ENCODE measurements around the gene B4GALNT1. TPM values are rescaled to one million over a fixed set of nuclear protein-coding genes. Genes with fewer than 3 reads are reported as not detected.

B4GALNT1 gene
- total and polyA plus RNA-seq, 10 of the 15 experiments (the other 5 are each of a cell fraction or from before 2014, with no cell fraction given) = 0.01 to 0.38 (median 0.14) TPM; not detected in 3

GRCh38 chr12:57606821-57607220, 26.2 kb downstream of the B4GALNT1 start:
- ChIA-PET POLR2A (interaction anchor here (1.5 kb wide), 1 partner anchor 13 kb away, joined by 4 read pairs; no protein-coding TSS in a partner anchor), RAD21 (ENCODE audit: unreplicated experiment) (interaction anchor here (0.6 to 1.6 kb wide), 2 partner anchors 7 to 226 kb away, joined by 3 to 4 read pairs; no protein-coding TSS in a partner anchor), SMC1A (ENCODE audit: uncharacterized antibody, unreplicated experiment) (interaction anchor here (0.8 to 1.2 kb wide), 2 partner anchors 7 to 248 kb away, joined by 3 read pairs; no protein-coding TSS in a partner anchor), CTCF (interaction anchor here (1.1 to 2.0 kb wide), 4 partner anchors 13 to 138 kb away, joined by 3 to 8 read pairs (median 3); partner anchors contain the start of gene TSPAN31)
- no peaks in the 10 kb centered on the region for H3K9me3 ChIP-seq (replicated peaks; ENCODE audit: control insufficient read depth, insufficient read depth, low read length)
- no peak for ATAC-seq
- H3K27me3 ChIP-seq (replicated peaks in 1 of 2; ENCODE audit: control insufficient read depth in 2 of 2, insufficient read depth in 2 of 2, low read length in 1 of 2) = no peaks in the 10 kb centered on the region
- H3K4me3 ChIP-seq = no peak overlapping the region
- peaks cover 4% of the 10 kb centered on the region; the same call in 1 of the 2 replicates for H3K4me1 ChIP-seq (ENCODE audit: control insufficient read depth, insufficient read depth, low read length)
- 70% methylated on average over 8 of the region's 11 CpGs for WGBS (ENCODE audit: insufficient coverage, insufficient replicate concordance, low lambda C conversion rate, missing lambda C conversion rate)
- H3K27ac ChIP-seq (ENCODE audit: control insufficient read depth, insufficient read depth) = no peak overlapping the region
- no peaks in the 10 kb centered on the region for H4K20me1 ChIP-seq (ENCODE audit: control insufficient read depth, insufficient read depth)
- no peaks in the 10 kb centered on the region for H3K79me2 ChIP-seq (ENCODE audit: control insufficient read depth, insufficient read depth, low read length)
- H3K36me3 ChIP-seq (ENCODE audit: control insufficient read depth in 2 of 2, insufficient read depth in 2 of 2, low read length in 1 of 2) = peaks cover 0 to 3% of the 10 kb centered on the region in 2 experiments; a peak in 2 of 4 replicates
- in situ Hi-C loops (cut with MboI) = no loop called here
- H2AFZ ChIP-seq (ENCODE audit: control insufficient read depth, low read depth, low read length) = no peak overlapping the region
- intact Hi-C loops (cut with micrococcal nuclease; ENCODE audit: unreplicated experiment) = no loop called here
- no peak overlapping the region for H3K9ac ChIP-seq (ENCODE audit: control insufficient read depth, insufficient read depth, low read length)
- BruUV-seq (replicated peaks) = no TSS peak
- no peak for FAIRE-seq
- no peak overlapping the region for H3K4me2 ChIP-seq (ENCODE audit: control insufficient read depth, insufficient read depth)
- no peak for DNase-seq (ENCODE audit: low read depth, low spot score)
- TF ChIP-seq TARDBP (IDR thresholded peaks at IDR 0.05; ENCODE audit: borderline replicate concordance) (no peak), WRNIP1 (IDR thresholded peaks at IDR 0.05; ENCODE audit: borderline replicate concordance, low read depth, low read length) (no peak), E2F4 (IDR thresholded peaks at IDR 0.05; ENCODE audit: low read depth, low read length) (no peak), HDAC6 (IDR thresholded peaks at IDR 0.05; ENCODE audit: unreplicated experiment) (no peak), RAD21 (IDR thresholded peaks at IDR 0.05; ENCODE audit: insufficient read depth, low read depth, low read length) (no peak), SMARCA5 (IDR thresholded peaks at IDR 0.05) (no peak), FOS (IDR thresholded peaks at IDR 0.05; ENCODE audit: borderline replicate concordance, extremely low read depth, insufficient read length) (no peak), MEF2A (IDR thresholded peaks at IDR 0.05; ENCODE audit: insufficient read depth, low read depth, low read length) (no peak), MXI1 (IDR thresholded peaks at IDR 0.05; ENCODE audit: low read depth, low read length) (no peak), RELA (IDR thresholded peaks at IDR 0.05; ENCODE audit: borderline replicate concordance, partially characterized antibody) (no peak), CTCF (IDR thresholded peaks at IDR 0.05 in 2 of 3, conservative IDR thresholded peaks at IDR 0.05 in 1 of 3; ENCODE audit: control insufficient read depth in 2 of 3, extremely low read depth in 1 of 3, insufficient read depth in 1 of 3, low read depth in 3 of 3, low read length in 3 of 3) (no peak), POLR2A (IDR thresholded peaks at IDR 0.05; ENCODE audit: low read depth, low read length) (no peak)
- TF ChIP-seq, protein P1, sequence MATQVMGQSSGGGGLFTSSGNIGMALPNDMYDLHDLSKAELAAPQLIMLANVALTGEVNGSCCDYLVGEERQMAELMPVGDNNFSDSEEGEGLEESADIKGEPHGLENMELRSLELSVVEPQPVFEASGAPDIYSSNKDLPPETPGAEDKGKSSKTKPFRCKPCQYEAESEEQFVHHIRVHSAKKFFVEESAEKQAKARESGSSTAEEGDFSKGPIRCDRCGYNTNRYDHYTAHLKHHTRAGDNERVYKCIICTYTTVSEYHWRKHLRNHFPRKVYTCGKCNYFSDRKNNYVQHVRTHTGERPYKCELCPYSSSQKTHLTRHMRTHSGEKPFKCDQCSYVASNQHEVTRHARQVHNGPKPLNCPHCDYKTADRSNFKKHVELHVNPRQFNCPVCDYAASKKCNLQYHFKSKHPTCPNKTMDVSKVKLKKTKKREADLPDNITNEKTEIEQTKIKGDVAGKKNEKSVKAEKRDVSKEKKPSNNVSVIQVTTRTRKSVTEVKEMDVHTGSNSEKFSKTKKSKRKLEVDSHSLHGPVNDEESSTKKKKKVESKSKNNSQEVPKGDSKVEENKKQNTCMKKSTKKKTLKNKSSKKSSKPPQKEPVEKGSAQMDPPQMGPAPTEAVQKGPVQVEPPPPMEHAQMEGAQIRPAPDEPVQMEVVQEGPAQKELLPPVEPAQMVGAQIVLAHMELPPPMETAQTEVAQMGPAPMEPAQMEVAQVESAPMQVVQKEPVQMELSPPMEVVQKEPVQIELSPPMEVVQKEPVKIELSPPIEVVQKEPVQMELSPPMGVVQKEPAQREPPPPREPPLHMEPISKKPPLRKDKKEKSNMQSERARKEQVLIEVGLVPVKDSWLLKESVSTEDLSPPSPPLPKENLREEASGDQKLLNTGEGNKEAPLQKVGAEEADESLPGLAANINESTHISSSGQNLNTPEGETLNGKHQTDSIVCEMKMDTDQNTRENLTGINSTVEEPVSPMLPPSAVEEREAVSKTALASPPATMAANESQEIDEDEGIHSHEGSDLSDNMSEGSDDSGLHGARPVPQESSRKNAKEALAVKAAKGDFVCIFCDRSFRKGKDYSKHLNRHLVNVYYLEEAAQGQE (IDR thresholded peaks at IDR 0.05; ENCODE audit: low read depth, low read length) = no peak
- TF ChIP-seq, protein P2, sequence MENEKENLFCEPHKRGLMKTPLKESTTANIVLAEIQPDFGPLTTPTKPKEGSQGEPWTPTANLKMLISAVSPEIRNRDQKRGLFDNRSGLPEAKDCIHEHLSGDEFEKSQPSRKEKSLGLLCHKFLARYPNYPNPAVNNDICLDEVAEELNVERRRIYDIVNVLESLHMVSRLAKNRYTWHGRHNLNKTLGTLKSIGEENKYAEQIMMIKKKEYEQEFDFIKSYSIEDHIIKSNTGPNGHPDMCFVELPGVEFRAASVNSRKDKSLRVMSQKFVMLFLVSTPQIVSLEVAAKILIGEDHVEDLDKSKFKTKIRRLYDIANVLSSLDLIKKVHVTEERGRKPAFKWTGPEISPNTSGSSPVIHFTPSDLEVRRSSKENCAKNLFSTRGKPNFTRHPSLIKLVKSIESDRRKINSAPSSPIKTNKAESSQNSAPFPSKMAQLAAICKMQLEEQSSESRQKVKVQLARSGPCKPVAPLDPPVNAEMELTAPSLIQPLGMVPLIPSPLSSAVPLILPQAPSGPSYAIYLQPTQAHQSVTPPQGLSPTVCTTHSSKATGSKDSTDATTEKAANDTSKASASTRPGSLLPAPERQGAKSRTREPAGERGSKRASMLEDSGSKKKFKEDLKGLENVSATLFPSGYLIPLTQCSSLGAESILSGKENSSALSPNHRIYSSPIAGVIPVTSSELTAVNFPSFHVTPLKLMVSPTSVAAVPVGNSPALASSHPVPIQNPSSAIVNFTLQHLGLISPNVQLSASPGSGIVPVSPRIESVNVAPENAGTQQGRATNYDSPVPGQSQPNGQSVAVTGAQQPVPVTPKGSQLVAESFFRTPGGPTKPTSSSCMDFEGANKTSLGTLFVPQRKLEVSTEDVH (IDR thresholded peaks at IDR 0.05; ENCODE audit: low read depth, partially characterized antibody) = no peak
